Endometrial microvascular endothelial cells (primary cell): Measurements from ENCODE around the gene C1orf105. TPM values are rescaled to one million over a fixed set of nuclear protein-coding genes. Genes with fewer than 3 reads are reported as not detected.

ENCODE experiments used
- in situ Hi-C: cut with HindIII; loops from 2 replicates; pipeline ENCODE4 v1.10.0; 2017; ENCODE audit warnings: low sequenced_read_pairs, low pct_unique_long_range_greater_than_20kb; ENCODE audit errors: inconsistent ontology term
- total RNA-seq: library from RNA; depleted of rRNA; stranded (reverse); fragments of >200 nt; gene quantifications from one replicate; pipeline ENCODE4 v1.2.3, GENCODE V29; 2015; ENCODE audit errors: inconsistent ontology term

The C1orf105 gene
- total RNA-seq, 1 donor from 2014 or later: not detected

GRCh38 chr1:172394141-172394751 lies 26.2 kb upstream of the C1orf105 start:
- in situ Hi-C loops: no loop called here

- in situ Hi-C loops: no loop called here
These were observed 25.7 kb upstream of the C1orf105 start for GRCh38 chr1:172394811-172395210.

- in situ Hi-C loops: no loop called here
These were observed 24.9 kb upstream of the C1orf105 start for GRCh38 chr1:172395576-172395975.

- in situ Hi-C loops: no loop called here
These were observed 23.3 kb upstream of the C1orf105 start for GRCh38 chr1:172397221-172397620.

GRCh38 chr1:172397633-172398032 lies 22.9 kb upstream of the C1orf105 start:
- in situ Hi-C loops: no loop called here

GRCh38 chr1:172398193-172398592 lies 22.3 kb upstream of the C1orf105 start:
- in situ Hi-C loops: no loop called here

GRCh38 chr1:172398970-172399755 lies 21.3 kb upstream of the C1orf105 start:
- in situ Hi-C loops: no loop called here

- in situ Hi-C loops: loop anchor here (25.0 kb wide), 1 partner anchor 388 kb away; no protein-coding TSS in a partner anchor
These were observed 20.4 kb upstream of the C1orf105 start for GRCh38 chr1:172399756-172400721.

- in situ Hi-C loops: loop anchor here (25.0 kb wide), 1 partner anchor 388 kb away; no protein-coding TSS in a partner anchor
These were observed 19.8 kb upstream of the C1orf105 start for GRCh38 chr1:172400722-172401105.

- in situ Hi-C loops: loop anchor here (25.0 kb wide), 1 partner anchor 389 kb away; no protein-coding TSS in a partner anchor
These were observed 19.0 kb upstream of the C1orf105 start for GRCh38 chr1:172401477-172401876.

- in situ Hi-C loops: loop anchor here (25.0 kb wide), 1 partner anchor 390 kb away; no protein-coding TSS in a partner anchor
These were observed 18.6 kb upstream of the C1orf105 start for GRCh38 chr1:172401892-172402291.

- in situ Hi-C loops: loop anchor here (25.0 kb wide), 1 partner anchor 391 kb away; no protein-coding TSS in a partner anchor
These were observed 17.5 kb upstream of the C1orf105 start for GRCh38 chr1:172402878-172403569.

GRCh38 chr1:172404121-172404520 lies 16.4 kb upstream of the C1orf105 start:
- in situ Hi-C loops: loop anchor here (25.0 kb wide), 1 partner anchor 392 kb away; no protein-coding TSS in a partner anchor

GRCh38 chr1:172405912-172406311 lies 14.6 kb upstream of the C1orf105 start:
- in situ Hi-C loops: loop anchor here (25.0 kb wide), 1 partner anchor 394 kb away; no protein-coding TSS in a partner anchor

- in situ Hi-C loops: loop anchor here (25.0 kb wide), 1 partner anchor 395 kb away; no protein-coding TSS in a partner anchor
These were observed 13.5 kb upstream of the C1orf105 start for GRCh38 chr1:172406968-172407367.

- in situ Hi-C loops: loop anchor here (25.0 kb wide), 1 partner anchor 397 kb away; no protein-coding TSS in a partner anchor
These were observed 11.5 kb upstream of the C1orf105 start for GRCh38 chr1:172408958-172409357.

- in situ Hi-C loops: loop anchor here (25.0 kb wide), 1 partner anchor 398 kb away; no protein-coding TSS in a partner anchor
These were observed 10.5 kb upstream of the C1orf105 start for GRCh38 chr1:172410027-172410426.

- in situ Hi-C loops: loop anchor here (25.0 kb wide), 1 partner anchor 400 kb away; no protein-coding TSS in a partner anchor
These were observed 8.6 kb upstream of the C1orf105 start for GRCh38 chr1:172411791-172412338.
